ENCODE data around the gene EIF3I.

The EIF3I gene

GRCh38 chr1:32198237-32199042 is 23.8 kb upstream of the EIF3I start:
- DNase-seq, result no peak

- no peak for DNase-seq
Measured at GRCh38 chr1:32199043-32199716, 23.0 kb upstream of the EIF3I start.

GRCh38 chr1:32199717-32200072 is 22.5 kb upstream of the EIF3I start:
- no peak for DNase-seq

GRCh38 chr1:32200226-32201010 is 21.8 kb upstream of the EIF3I start, which contains the start of gene CCDC28B:
TSS of gene CCDC28B (plus strand) at chr1:32200595. CDS start at chr1:32201936, 1,341 bp downstream.
- peak; percentile 87 for DNase-seq

GRCh38 chr1:32201011-32201855 is 21.0 kb upstream of the EIF3I start:
- peak; percentile 79 for DNase-seq

- no peak for DNase-seq
Measured at GRCh38 chr1:32204943-32205361, 17.3 kb upstream of the EIF3I start.

- DNase-seq, result peak; percentile 90
Measured at GRCh38 chr1:32205401-32206370, 16.5 kb upstream of the EIF3I start, which contains the start of gene IQCC. TSS of gene IQCC (plus strand) at chr1:32205671. CDS start at chr1:32205682, 11 bp downstream.

- no peak for DNase-seq
Measured at GRCh38 chr1:32208469-32208868, 13.7 kb upstream of the EIF3I start.

GRCh38 chr1:32208891-32209328 is 13.3 kb upstream of the EIF3I start, which contains the start of gene DCDC2B:
TSS of gene DCDC2B (plus strand) at chr1:32209089. CDS start at chr1:32209094, 5 bp downstream.
- no peak for DNase-seq

GRCh38 chr1:32215629-32216480 is 6.4 kb upstream of the EIF3I start:
- peak; percentile 70 for DNase-seq

- DNase-seq, result no peak
Measured at GRCh38 chr1:32216566-32216965, 5.6 kb upstream of the EIF3I start.

GRCh38 chr1:32219022-32219421 is 3.2 kb upstream of the EIF3I start:
- no peak for DNase-seq

- no peak for DNase-seq
Measured at GRCh38 chr1:32220746-32221580, 1.2 kb upstream of the EIF3I start.

GRCh38 chr1:32221581-32221979 is 627 bp upstream of the EIF3I start:
- DNase-seq, result no peak

- DNase-seq, result no peak
Measured at GRCh38 chr1:32223683-32224082, 1.5 kb downstream of the EIF3I start.

- DNase-seq, result no peak
Measured at GRCh38 chr1:32224285-32224684, 2.1 kb downstream of the EIF3I start.

GRCh38 chr1:32228771-32229170 is 6.6 kb downstream of the EIF3I start:
- no peak for DNase-seq

- no peak for DNase-seq
Measured at GRCh38 chr1:32231843-32232432, 9.7 kb downstream of the EIF3I start.

Measured in right forelimb (tissue), 1 donor.